GM20000 (cell line): Measurements from ENCODE around the gene FCHSD1.
A peak's percentile ranks its signal among the peaks of the same experiment; 100 is the strongest.

ENCODE experiments used
- DNase-seq: peaks from one replicate; pipeline ENCODE4 v3.0.0; 2012; ENCODE audit warnings: low spot score
- TF ChIP-seq, protein P1 (sequence below): IDR thresholded peaks from 2 replicates; pipeline ENCODE4 v1.5.1; 2012; ENCODE audit warnings: mild to moderate bottlenecking, control low read depth; ENCODE audit errors: extremely low read depth, missing control alignments

The FCHSD1 gene

GRCh38 chr5:141692533-141692888, 41.3 kb upstream of the FCHSD1 start:
- DNase-seq, result no peak
- TF ChIP-seq, protein P1, sequence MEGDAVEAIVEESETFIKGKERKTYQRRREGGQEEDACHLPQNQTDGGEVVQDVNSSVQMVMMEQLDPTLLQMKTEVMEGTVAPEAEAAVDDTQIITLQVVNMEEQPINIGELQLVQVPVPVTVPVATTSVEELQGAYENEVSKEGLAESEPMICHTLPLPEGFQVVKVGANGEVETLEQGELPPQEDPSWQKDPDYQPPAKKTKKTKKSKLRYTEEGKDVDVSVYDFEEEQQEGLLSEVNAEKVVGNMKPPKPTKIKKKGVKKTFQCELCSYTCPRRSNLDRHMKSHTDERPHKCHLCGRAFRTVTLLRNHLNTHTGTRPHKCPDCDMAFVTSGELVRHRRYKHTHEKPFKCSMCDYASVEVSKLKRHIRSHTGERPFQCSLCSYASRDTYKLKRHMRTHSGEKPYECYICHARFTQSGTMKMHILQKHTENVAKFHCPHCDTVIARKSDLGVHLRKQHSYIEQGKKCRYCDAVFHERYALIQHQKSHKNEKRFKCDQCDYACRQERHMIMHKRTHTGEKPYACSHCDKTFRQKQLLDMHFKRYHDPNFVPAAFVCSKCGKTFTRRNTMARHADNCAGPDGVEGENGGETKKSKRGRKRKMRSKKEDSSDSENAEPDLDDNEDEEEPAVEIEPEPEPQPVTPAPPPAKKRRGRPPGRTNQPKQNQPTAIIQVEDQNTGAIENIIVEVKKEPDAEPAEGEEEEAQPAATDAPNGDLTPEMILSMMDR, result no peak

DNA sequence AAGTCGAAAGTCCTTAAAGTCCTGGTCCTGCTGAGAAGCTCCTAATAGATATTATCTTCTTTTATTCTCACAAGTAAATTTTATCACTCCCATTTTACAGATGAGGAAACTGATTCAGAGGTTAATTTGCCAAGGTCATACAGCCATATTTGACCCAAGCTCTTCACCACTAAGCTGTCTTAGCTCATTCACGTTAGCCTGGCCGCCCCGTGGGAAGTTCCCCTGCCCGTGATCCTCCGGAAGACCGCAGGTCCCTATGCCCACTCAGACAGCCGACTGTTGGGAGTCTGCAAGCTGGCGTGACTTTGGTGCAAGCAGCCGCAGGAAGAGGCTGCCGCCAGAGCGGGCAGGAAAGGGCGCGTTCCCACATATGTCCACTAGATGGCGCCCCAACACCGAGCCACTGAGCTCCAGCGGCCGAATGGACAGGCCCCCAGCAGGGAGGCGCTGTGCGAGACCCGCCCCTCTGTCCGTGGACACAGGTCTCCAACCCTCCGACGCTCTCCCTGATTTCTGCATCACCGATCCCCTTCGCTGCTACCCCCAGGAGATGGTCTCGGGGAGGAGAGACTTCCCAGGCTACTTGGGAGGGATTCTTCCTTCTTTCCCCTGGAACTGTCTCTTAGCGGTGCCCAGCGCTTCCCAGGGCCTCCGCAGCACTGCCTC, 40.8 kb upstream of the FCHSD1 start:
- TF ChIP-seq, protein P1, result peak; percentile 91
- DNase-seq, result peak; percentile 88

DNA sequence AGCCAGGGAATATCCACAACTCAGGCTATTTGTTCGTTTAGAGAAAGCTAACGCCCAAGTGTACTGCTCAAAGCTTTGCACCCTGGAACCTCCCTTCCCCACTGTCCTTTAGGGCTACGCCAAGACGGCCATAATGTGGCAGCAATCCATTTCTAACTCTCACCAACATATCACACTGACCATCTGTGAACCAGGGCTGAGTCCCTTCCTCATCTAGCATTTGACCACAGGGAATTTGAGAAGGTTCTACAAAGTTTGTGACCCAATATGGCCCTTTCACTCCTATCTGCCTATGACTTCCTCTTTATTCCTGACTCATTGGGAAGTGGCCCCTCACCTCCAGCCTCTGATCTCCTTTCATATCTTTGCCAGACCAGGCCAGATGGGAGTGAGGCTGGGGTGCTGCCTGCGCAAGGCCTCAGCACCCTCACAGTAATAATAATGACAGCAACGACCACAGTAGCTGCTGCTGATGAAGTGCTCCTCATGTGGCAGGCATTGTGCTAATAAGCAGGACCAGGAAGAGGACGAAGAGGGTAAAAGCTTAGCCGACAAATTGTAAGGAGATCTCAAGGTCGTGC, 40.2 kb upstream of the FCHSD1 start:
- no peak for DNase-seq
- TF ChIP-seq, protein P1, result no peak

GRCh38 chr5:141686648-141687416, 35.6 kb upstream of the FCHSD1 start:
- no peak for DNase-seq
- TF ChIP-seq, protein P1, result no peak

DNA sequence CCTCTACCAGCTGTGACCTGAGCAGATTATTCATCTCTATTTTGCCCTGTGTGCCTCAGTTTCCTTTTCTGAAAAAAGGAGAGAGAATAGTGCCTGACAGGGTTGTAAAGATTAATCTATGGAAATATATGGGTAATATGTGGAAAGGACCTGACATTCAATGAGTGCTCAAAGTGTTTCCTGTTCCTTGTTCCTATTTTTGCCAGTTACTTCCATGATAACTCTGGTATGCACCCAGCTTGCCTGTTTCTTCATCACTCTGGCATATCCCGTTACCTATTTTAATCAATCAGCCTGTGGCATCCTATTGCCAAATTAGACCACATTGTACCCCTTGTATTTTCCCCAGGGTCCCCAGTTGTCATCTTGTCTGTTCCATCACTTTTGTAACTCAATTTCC, 34.4 kb upstream of the FCHSD1 start:
- DNase-seq, result no peak
- TF ChIP-seq, protein P1, result no peak

DNA sequence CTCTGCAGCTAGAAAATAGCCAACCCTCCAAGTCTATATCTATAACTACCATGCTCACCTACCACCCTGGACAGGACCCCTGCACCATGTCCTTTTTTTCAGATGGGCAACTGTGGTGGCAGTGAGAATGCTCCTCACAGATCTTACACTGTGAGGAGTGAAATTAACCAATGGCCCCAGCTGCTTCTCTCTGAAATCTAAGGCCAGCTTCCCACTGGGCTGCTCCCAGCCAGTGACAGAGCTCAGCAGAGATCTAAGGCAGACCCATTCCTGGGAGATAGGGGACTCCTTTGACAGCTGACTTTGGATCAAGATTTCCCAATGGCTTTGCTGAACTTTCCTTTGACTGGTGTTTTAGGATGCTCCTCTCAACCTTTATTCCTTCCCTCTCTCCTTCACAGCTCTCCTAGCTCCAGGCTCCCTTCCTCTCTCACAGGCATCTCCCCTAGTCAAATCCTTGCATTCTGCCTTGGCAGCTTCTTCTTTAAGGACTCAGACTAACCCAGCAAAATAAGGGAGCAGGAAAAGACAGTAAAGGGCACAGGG, 32.5 kb upstream of the FCHSD1 start:
- DNase-seq, result no peak
- TF ChIP-seq, protein P1, result no peak
